ENCODE results near the gene FLAD1.

- TF ChIP-seq POLR2AphosphoS5 (IDR thresholded peaks at IDR 0.05; ENCODE audit: low read depth, low read length) (no peak; the same call in 1 of the 2 replicates), CHD2 (IDR thresholded peaks at IDR 0.05; ENCODE audit: low read length) (peak; percentile 15; the same call in 1 of the 2 replicates), RAD21 (IDR thresholded peaks at IDR 0.05 in 1 of 2, conservative IDR thresholded peaks at IDR 0.05 in 1 of 2; ENCODE audit: low read depth in 2 of 2, low read length in 2 of 2) (no peak; a peak in 1 of 4 replicates), CTBP2 (IDR thresholded peaks at IDR 0.05; ENCODE audit: borderline replicate concordance, insufficient read depth, insufficient read length, low read length) (no peak), CTCF (IDR thresholded peaks at IDR 0.05; ENCODE audit: control extremely low read depth in 1 of 3, insufficient read depth in 1 of 3, low read depth in 1 of 3, low read length in 3 of 3) (peak in 1 of 3 experiments; percentile 10; a peak in 1 of 4 replicates), NANOG (IDR thresholded peaks at IDR 0.05; ENCODE audit: insufficient read depth, low read depth, low read length, poor library complexity, severe bottlenecking) (no peak)
Measured at GRCh38 chr1:154955718-154956543, 27.2 kb upstream of the FLAD1 start, which contains the start of gene PBXIP1.

All from H1 (cell line).